ENCODE measurements around the gene ATP6AP1.
A peak's percentile ranks its signal among the peaks of the same experiment; 100 is the strongest.

ATP6AP1 gene

DNA sequence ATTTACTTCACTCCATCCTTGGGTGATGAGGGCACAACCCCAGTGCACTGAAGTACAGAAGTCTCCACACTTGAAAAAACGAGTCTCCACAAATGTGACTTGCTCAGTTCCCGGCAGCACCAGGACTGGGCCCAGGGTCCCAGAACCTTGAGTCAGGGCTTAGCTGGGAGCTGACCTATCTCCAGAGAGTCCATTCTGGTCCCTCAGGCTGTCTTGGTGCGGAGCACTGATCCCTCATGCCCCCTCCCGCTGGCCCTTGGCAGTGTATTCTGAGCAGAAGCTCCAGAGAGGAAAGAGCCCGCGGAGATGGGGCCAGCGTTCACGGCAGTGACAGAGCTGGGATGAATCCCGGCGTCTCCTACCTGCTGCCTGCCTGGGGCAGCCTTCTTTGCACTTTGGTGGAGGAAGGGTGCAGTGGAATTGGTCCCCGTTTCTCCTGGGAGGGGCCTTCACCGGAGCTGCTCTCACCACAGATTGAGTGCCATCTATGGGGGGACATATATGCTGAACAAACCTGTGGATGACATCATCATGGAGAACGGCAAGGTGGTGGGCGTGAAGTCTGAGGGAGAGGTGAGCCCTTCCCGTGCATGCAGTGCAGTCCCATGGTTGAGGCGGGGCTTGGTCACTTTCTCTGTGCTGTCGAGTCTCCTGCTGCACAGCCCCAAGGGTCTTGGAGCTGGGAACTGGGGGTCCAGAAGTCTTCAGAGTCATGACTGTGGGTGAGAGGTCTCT lies 12.3 kb downstream of the ATP6AP1 start:
- TF ChIP-seq, protein P1, sequence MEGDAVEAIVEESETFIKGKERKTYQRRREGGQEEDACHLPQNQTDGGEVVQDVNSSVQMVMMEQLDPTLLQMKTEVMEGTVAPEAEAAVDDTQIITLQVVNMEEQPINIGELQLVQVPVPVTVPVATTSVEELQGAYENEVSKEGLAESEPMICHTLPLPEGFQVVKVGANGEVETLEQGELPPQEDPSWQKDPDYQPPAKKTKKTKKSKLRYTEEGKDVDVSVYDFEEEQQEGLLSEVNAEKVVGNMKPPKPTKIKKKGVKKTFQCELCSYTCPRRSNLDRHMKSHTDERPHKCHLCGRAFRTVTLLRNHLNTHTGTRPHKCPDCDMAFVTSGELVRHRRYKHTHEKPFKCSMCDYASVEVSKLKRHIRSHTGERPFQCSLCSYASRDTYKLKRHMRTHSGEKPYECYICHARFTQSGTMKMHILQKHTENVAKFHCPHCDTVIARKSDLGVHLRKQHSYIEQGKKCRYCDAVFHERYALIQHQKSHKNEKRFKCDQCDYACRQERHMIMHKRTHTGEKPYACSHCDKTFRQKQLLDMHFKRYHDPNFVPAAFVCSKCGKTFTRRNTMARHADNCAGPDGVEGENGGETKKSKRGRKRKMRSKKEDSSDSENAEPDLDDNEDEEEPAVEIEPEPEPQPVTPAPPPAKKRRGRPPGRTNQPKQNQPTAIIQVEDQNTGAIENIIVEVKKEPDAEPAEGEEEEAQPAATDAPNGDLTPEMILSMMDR (IDR thresholded peaks at IDR 0.05; ENCODE audit: low read depth, low read length): no peak
- no peak for TF ChIP-seq EZH2phosphoT487 (IDR thresholded peaks at IDR 0.05; ENCODE audit: low read depth)
- no peak overlapping the region for H3K9ac ChIP-seq (ENCODE audit: low read length)
- no peak overlapping the region for H3K4me3 ChIP-seq (ENCODE audit: low read length)
- peaks cover 19% of the 10 kb centered on the region for H3K4me1 ChIP-seq (ENCODE audit: low read length)
- no peak overlapping the region for H2AFZ ChIP-seq (ENCODE audit: low read depth, low read length)
- no peaks in the 10 kb centered on the region for H3K27me3 ChIP-seq (ENCODE audit: low read depth, low read length)
- H4K20me1 ChIP-seq (ENCODE audit: insufficient read depth, low read length): no peaks in the 10 kb centered on the region
- no peaks in the 10 kb centered on the region for H3K9me3 ChIP-seq (ENCODE audit: insufficient read depth, low read length)
- H3K36me3 ChIP-seq (replicated peaks; ENCODE audit: low read depth, low read length): peaks cover 10% of the 10 kb centered on the region
- no peak overlapping the region for H3K27ac ChIP-seq (ENCODE audit: low read length)
- no peak overlapping the region for H3K4me2 ChIP-seq (ENCODE audit: low read length)
- peaks cover 33% of the 10 kb centered on the region for H3K79me2 ChIP-seq (ENCODE audit: low read length)

DNA sequence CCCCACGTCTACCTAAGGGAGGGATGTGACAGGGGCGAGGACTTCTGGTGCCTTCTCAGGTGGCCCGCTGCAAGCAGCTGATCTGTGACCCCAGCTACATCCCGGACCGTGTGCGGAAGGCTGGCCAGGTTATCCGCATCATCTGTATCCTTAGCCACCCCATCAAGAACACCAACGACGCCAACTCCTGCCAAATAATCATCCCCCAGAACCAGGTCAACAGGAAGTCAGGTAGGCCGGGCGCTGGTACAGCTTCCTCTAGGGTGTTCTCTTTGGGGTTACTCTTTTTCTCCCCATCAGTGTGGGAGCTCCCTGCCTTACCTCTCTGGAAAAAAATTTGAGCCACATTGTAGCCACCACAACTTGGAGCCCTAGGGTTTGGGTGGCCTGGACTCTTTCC lies 13.1 kb downstream of the ATP6AP1 start:
- Histone ChIP-seq H4K20me1 (ENCODE audit: insufficient read depth, low read length) (no peaks in the 10 kb centered on the region), H3K79me2 (ENCODE audit: low read length) (peaks cover 33% of the 10 kb centered on the region)

DNA sequence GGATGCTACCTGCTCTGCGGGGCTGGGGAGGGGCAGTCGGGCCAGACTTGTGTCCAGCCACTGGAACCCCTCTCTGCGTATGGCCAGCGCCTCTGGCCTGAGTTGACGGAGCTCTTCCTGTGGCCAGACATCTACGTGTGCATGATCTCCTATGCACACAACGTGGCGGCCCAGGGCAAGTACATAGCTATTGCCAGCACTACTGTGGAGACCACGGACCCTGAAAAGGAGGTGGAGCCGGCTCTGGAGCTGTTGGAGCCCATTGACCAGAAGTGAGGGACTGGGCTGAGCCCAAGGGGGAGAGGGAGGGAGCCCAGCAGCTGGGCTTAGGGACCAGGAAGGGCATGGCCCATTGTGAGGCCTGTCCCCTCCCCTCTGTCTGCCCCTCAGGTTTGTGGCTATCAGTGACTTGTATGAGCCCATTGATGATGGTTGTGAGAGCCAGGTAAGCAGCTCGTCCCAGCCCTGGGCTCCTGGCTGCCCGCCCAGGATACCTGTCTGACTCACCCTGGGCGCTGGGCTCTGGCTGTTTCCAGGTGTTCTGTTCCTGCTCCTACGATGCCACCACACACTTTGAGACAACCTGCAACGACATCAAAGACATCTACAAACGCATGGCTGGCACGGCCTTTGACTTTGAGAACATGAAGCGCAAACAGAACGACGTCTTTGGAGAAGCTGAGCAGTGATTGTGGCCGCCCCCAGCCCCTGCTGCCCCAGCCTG lies 13.7 kb downstream of the ATP6AP1 start:
- no peaks in the 10 kb centered on the region for H3K9me3 ChIP-seq (ENCODE audit: insufficient read depth, low read length)
- TF ChIP-seq, protein P1 (IDR thresholded peaks at IDR 0.05; ENCODE audit: low read depth, low read length): no peak
- TF ChIP-seq EZH2phosphoT487 (IDR thresholded peaks at IDR 0.05; ENCODE audit: low read depth): no peak
- no peak overlapping the region for H3K27ac ChIP-seq (ENCODE audit: low read length)
- peaks cover 15% of the 10 kb centered on the region for H3K4me1 ChIP-seq (ENCODE audit: low read length)
- no peak overlapping the region for H2AFZ ChIP-seq (ENCODE audit: low read depth, low read length)
- H3K36me3 ChIP-seq (replicated peaks; ENCODE audit: low read depth, low read length): peaks cover 5% of the 10 kb centered on the region
- no peak overlapping the region for H3K4me2 ChIP-seq (ENCODE audit: low read length)
- H3K79me2 ChIP-seq (ENCODE audit: low read length): peaks cover 32% of the 10 kb centered on the region
- no peaks in the 10 kb centered on the region for H4K20me1 ChIP-seq (ENCODE audit: insufficient read depth, low read length)
- H3K27me3 ChIP-seq (ENCODE audit: low read depth, low read length): no peaks in the 10 kb centered on the region
- no peak overlapping the region for H3K4me3 ChIP-seq (ENCODE audit: low read length)
- no peak overlapping the region for H3K9ac ChIP-seq (ENCODE audit: low read length)

More for the DNA sequence above, 13.1 kb downstream of the ATP6AP1 start:
- H3K27ac ChIP-seq (ENCODE audit: low read length): no peak overlapping the region
- H3K36me3 ChIP-seq (replicated peaks; ENCODE audit: low read depth, low read length): peaks cover 5% of the 10 kb centered on the region
- H3K9ac ChIP-seq (ENCODE audit: low read length): no peak overlapping the region
- TF ChIP-seq, protein P1 (IDR thresholded peaks at IDR 0.05; ENCODE audit: low read depth, low read length): no peak
- TF ChIP-seq EZH2phosphoT487 (IDR thresholded peaks at IDR 0.05; ENCODE audit: low read depth): no peak
- H3K9me3 ChIP-seq (ENCODE audit: insufficient read depth, low read length): no peaks in the 10 kb centered on the region
- H3K4me1 ChIP-seq (ENCODE audit: low read length): peaks cover 15% of the 10 kb centered on the region
- no peak overlapping the region for H3K4me3 ChIP-seq (ENCODE audit: low read length)
- H3K27me3 ChIP-seq (ENCODE audit: low read depth, low read length): no peaks in the 10 kb centered on the region
- no peak overlapping the region for H3K4me2 ChIP-seq (ENCODE audit: low read length)
- no peak overlapping the region for H2AFZ ChIP-seq (ENCODE audit: low read depth, low read length)

DNA sequence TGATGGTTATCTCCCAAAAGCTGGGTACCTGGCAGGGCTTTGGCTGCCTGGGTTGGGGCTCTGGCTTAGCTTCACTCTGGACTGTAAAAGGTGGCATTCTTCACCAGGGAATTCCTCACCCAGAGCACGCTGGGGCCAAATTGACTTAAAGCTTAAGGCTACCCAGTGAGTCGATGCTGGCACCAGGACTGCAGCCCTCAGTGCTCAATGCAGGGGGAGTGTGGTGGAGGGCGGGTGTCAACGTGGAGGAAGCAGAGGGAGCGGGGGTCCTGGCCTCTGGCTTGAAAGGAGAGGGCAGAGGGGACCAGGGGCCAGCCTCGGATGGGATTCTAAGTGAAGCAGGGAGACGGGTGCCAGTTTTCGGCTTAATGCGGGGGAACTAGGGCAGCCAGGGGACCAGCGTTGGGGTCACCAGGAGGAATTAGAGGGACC lies 15.0 kb downstream of the ATP6AP1 start:
- TF ChIP-seq, protein P1 (IDR thresholded peaks at IDR 0.05; ENCODE audit: low read depth, low read length): no peak
- H2AFZ ChIP-seq (ENCODE audit: low read depth, low read length): no peak overlapping the region
- H3K4me1 ChIP-seq (ENCODE audit: low read length): peaks cover 9% of the 10 kb centered on the region; the same call in 1 of the 2 replicates
- peak overlapping the region; percentile 64 for H3K9ac ChIP-seq (ENCODE audit: low read length)
- H3K27me3 ChIP-seq (ENCODE audit: low read depth, low read length): no peaks in the 10 kb centered on the region
- H3K79me2 ChIP-seq (ENCODE audit: low read length): peaks cover 19% of the 10 kb centered on the region
- H3K36me3 ChIP-seq (replicated peaks; ENCODE audit: low read depth, low read length): peaks cover 5% of the 10 kb centered on the region
- H3K4me3 ChIP-seq (ENCODE audit: low read length): peak overlapping the region; percentile 87
- H3K27ac ChIP-seq (ENCODE audit: low read length): peak overlapping the region; percentile 19; the same call in 1 of the 2 replicates
- no peaks in the 10 kb centered on the region for H4K20me1 ChIP-seq (ENCODE audit: insufficient read depth, low read length)
- no peaks in the 10 kb centered on the region for H3K9me3 ChIP-seq (ENCODE audit: insufficient read depth, low read length)
- peak overlapping the region; percentile 89 for H3K4me2 ChIP-seq (ENCODE audit: low read length)
